Astrocyte (in vitro differentiated cells and primary cell): ENCODE data around the gene RGS19. TPM values are rescaled to one million over a fixed set of nuclear protein-coding genes. Genes with fewer than 3 reads are reported as not detected.

Source experiments
- DNase-seq: peaks from one replicate; pipeline ENCODE4 v3.0.0-alpha.2; 2010; ENCODE audit warnings: low read depth
- FAIRE-seq: peaks from 2 replicates; lab custom pipeline; 2011; peaks lifted over from hg19 to GRCh38; lab: Jason Lieb, UNC
- H2AFZ ChIP-seq: 2 replicates; pipeline ENCODE4 v1.6.0; 2012; ENCODE audit warnings: low read depth, low read length, inconsistent platforms
- H3K27ac ChIP-seq: 2 replicates; pipeline ENCODE4 v1.5.1; 2011; ENCODE audit warnings: low read depth, low read length, inconsistent platforms
- H3K27me3 ChIP-seq: 2 replicates; pipeline ENCODE4 v1.6.0; 2011; ENCODE audit warnings: low read length, inconsistent platforms; ENCODE audit not compliant: insufficient read depth
- H3K36me3 ChIP-seq: 2 replicates; pipeline ENCODE4 v1.5.1; 2011; ENCODE audit warnings: low read length, inconsistent platforms; ENCODE audit not compliant: insufficient read depth
- H3K4me1 ChIP-seq: 2 replicates; pipeline ENCODE4 v1.5.1; 2011; ENCODE audit warnings: low read length, inconsistent platforms; ENCODE audit not compliant: insufficient read depth
- H3K4me2 ChIP-seq: 2 replicates; pipeline ENCODE4 v1.6.0; 2012; ENCODE audit warnings: low read length, inconsistent platforms
- H3K4me3 ChIP-seq: 2 replicates; pipeline ENCODE4 v1.5.1; 2011; ENCODE audit warnings: low read depth, mild to moderate bottlenecking, low read length, inconsistent platforms; ENCODE audit not compliant: insufficient read depth
- H3K79me2 ChIP-seq: 2 replicates; pipeline ENCODE4 v1.6.0; 2012; ENCODE audit warnings: mild to moderate bottlenecking, low read length, inconsistent platforms; ENCODE audit not compliant: insufficient read depth
- H3K9ac ChIP-seq: 2 replicates; pipeline ENCODE4 v1.6.0; 2012; ENCODE audit warnings: mild to moderate bottlenecking, low read length, inconsistent platforms
- H3K9me3 ChIP-seq: 2 replicates; pipeline ENCODE4 v1.5.1; 2012; ENCODE audit warnings: low read depth, mild to moderate bottlenecking, low read length, inconsistent platforms; ENCODE audit not compliant: insufficient read depth
- H4K20me1 ChIP-seq: 2 replicates; pipeline ENCODE4 v1.6.0; 2012; ENCODE audit warnings: low read length, inconsistent platforms; ENCODE audit not compliant: insufficient read depth
- H3K27ac Mint-ChIP-seq: one replicate; pipeline ENCODE4 v1.8.0; 2021; ENCODE audit warnings: mild to moderate bottlenecking, mixed read lengths; ENCODE audit not compliant: unreplicated experiment
- H3K27me3 Mint-ChIP-seq: one replicate; pipeline ENCODE4 v1.8.0; 2021; ENCODE audit warnings: low read depth, mixed read lengths; ENCODE audit not compliant: unreplicated experiment
- H3K36me3 Mint-ChIP-seq: one replicate; pipeline ENCODE4 v1.8.0; 2021; ENCODE audit warnings: low read depth, mixed read lengths; ENCODE audit not compliant: unreplicated experiment
- H3K4me1 Mint-ChIP-seq: one replicate; pipeline ENCODE4 v1.8.0; 2021; ENCODE audit warnings: low read depth, mixed read lengths; ENCODE audit not compliant: unreplicated experiment
- H3K4me3 Mint-ChIP-seq: one replicate; pipeline ENCODE4 v1.8.0; 2021; ENCODE audit warnings: mild to moderate bottlenecking, moderate library complexity, mixed read lengths; ENCODE audit not compliant: unreplicated experiment
- H3K9me3 Mint-ChIP-seq: one replicate; pipeline ENCODE4 v1.8.0; 2021; ENCODE audit warnings: mild to moderate bottlenecking, mixed read lengths; ENCODE audit not compliant: unreplicated experiment
- EZH2 ChIP-seq: IDR thresholded peaks from 2 replicates; pipeline ENCODE4 v1.6.1; 2012; ENCODE audit warnings: mild to moderate bottlenecking, low read length, inconsistent platforms; ENCODE audit not compliant: insufficient read depth
- total RNA-seq: library from RNA; stranded (reverse); gene quantifications from 2 replicates; pipeline ENCODE4 v1.2.1, GENCODE V29; 2021
- TF ChIP-seq, protein P1 (sequence below): IDR thresholded peaks from 2 replicates; pipeline ENCODE4 v1.5.1; 2011; ENCODE audit warnings: low read depth, mild to moderate bottlenecking, inconsistent platforms, low read length, moderate library complexity; ENCODE audit not compliant: insufficient read depth

Gene RGS19
- total RNA-seq, 1 donor from 2014 or later = 18.3 TPM

DNA sequence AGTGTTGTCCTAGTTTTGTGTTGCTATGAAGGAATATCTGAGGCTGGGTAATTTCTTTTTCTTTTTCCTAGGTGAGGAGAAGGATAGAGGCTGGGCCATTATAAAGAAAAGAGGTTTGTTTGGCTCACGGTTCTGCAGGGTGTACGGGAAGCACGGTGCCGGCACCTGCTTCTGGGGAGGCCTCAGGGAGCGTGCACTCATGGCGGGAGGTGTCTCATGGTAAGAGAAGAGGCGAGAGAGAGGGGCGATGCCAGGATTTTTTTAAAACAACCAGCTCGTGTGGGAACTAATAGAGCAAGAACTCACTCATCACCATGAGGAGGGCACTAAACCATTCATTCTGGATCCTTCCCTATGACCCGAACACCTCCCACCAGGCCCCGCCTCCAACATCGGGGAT is 42.3 kb upstream of the RGS19 start:
- no peak overlapping the region for H3K4me3 ChIP-seq
- FAIRE-seq (no peak), DNase-seq (no peak)
- H3K27me3 Mint-ChIP-seq = peaks cover 26% of the 10 kb centered on the region
- H3K4me3 Mint-ChIP-seq = no peak overlapping the region
- peaks cover 5% of the 10 kb centered on the region for H3K9me3 Mint-ChIP-seq
- no peaks in the 10 kb centered on the region for H3K9me3 ChIP-seq
- H2AFZ ChIP-seq = no peak overlapping the region
- peaks cover 22% of the 10 kb centered on the region for H3K27me3 ChIP-seq
- no peaks in the 10 kb centered on the region for H3K36me3 ChIP-seq
- H3K27ac ChIP-seq = no peak overlapping the region
- H3K4me1 Mint-ChIP-seq = no peaks in the 10 kb centered on the region
- H4K20me1 ChIP-seq = no peaks in the 10 kb centered on the region
- H3K4me1 ChIP-seq = no peaks in the 10 kb centered on the region
- peak overlapping the region; percentile 42 for H3K27ac Mint-ChIP-seq
- TF ChIP-seq, protein P1, sequence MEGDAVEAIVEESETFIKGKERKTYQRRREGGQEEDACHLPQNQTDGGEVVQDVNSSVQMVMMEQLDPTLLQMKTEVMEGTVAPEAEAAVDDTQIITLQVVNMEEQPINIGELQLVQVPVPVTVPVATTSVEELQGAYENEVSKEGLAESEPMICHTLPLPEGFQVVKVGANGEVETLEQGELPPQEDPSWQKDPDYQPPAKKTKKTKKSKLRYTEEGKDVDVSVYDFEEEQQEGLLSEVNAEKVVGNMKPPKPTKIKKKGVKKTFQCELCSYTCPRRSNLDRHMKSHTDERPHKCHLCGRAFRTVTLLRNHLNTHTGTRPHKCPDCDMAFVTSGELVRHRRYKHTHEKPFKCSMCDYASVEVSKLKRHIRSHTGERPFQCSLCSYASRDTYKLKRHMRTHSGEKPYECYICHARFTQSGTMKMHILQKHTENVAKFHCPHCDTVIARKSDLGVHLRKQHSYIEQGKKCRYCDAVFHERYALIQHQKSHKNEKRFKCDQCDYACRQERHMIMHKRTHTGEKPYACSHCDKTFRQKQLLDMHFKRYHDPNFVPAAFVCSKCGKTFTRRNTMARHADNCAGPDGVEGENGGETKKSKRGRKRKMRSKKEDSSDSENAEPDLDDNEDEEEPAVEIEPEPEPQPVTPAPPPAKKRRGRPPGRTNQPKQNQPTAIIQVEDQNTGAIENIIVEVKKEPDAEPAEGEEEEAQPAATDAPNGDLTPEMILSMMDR = no peak
- TF ChIP-seq EZH2 = no peak
- no peak overlapping the region for H3K9ac ChIP-seq
- H3K4me2 ChIP-seq = no peak overlapping the region
- H3K36me3 Mint-ChIP-seq = peaks cover 4% of the 10 kb centered on the region
- H3K79me2 ChIP-seq = no peaks in the 10 kb centered on the region

DNA sequence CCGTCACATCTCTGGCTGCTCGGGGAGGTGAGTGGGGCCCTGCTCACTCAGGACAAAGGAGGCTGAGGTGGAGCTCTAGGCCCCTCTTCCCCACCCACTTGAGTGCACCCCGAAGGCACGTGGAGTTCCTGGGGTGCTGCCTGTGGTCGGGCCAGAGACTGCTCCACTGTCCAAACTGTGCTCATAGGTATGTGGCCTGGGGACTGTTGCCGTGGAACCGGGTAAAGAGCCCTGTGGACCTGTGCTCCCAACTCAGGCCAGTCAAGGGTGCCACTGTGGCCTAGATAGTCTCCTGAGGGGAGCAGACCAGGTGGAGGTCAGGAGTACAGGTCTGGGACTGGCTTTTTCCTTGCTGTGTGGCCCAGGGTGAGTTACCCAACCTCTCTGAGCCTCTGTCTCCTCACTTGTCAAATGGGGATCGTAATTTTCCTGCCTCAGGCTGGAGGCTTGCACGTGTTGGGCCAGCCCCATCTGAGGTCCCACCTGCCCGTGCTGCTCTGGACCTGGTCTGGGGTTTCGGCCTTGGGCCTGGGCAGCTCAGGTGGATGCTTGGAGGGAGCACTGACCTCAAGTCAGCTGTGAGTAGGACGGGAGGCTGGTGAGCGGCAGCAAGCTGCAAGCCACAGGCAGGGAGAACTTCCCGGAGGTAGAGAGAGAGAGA is 40.5 kb upstream of the RGS19 start:
- peaks cover 32% of the 10 kb centered on the region for H3K27me3 Mint-ChIP-seq
- Histone ChIP-seq H3K4me3 (no peak overlapping the region), H3K4me1 (no peaks in the 10 kb centered on the region)

More for the DNA sequence above, 40.5 kb upstream of the RGS19 start:
- Mint-ChIP-seq H3K4me3 (no peak overlapping the region), H3K36me3 (peaks cover 4% of the 10 kb centered on the region), H3K27ac (peak overlapping the region; percentile 72), H3K9me3 (peaks cover 5% of the 10 kb centered on the region), H3K4me1 (no peaks in the 10 kb centered on the region)
- Histone ChIP-seq H3K9me3 (no peaks in the 10 kb centered on the region), H3K79me2 (no peaks in the 10 kb centered on the region), H4K20me1 (no peaks in the 10 kb centered on the region), H3K27me3 (peaks cover 23% of the 10 kb centered on the region), H3K36me3 (no peaks in the 10 kb centered on the region), H3K9ac (no peak overlapping the region), H3K27ac (no peak overlapping the region), H2AFZ (peak overlapping the region; percentile 39), H3K4me2 (peak overlapping the region; percentile 75)
- TF ChIP-seq, protein P1 = no peak
- no peak for TF ChIP-seq EZH2
- DNase-seq (no peak), FAIRE-seq (no peak)
